HepG2 (cell line): ENCODE measurements around the gene TMEM95. TPM values are rescaled to one million over a fixed set of nuclear protein-coding genes. Genes with fewer than 3 reads are reported as not detected.

Source experiments
- DMAP1 ChIP-seq: IDR thresholded peaks from 2 replicates; pipeline ENCODE4 v1.6.1; 2016
- HNRNPL ChIP-seq: fragments of 200-400 bp; formaldehyde crosslinking; IDR thresholded peaks from 2 replicates; pipeline ENCODE4 v1.6.1; 2017; ENCODE audit warnings: mild to moderate bottlenecking, low read depth, low read length
- MAFK ChIP-seq, 2 experiments: IDR thresholded peaks in 1 of 2; conservative IDR thresholded peaks in 1 of 2; 2 replicates each; pipeline ENCODE4 v1.6.1; 2011; ENCODE audit warnings: improper control_type of control experiment in 2 of 2, low read length in 2 of 2
- ONECUT2 ChIP-seq: sonication (generic); formaldehyde crosslinking; IDR thresholded peaks from 2 replicates; pipeline ENCODE4 v1.4.0; 2020; ENCODE audit warnings: missing genetic modification reagents
- PCBP2 ChIP-seq: fragments of 200-400 bp; formaldehyde crosslinking; optimal IDR thresholded peaks from 2 replicates; pipeline ENCODE3; 2018; ENCODE audit warnings: low read length, low read depth; ENCODE audit not compliant: poor library complexity, severe bottlenecking
- RBFOX2 ChIP-seq: fragments of 200-400 bp; formaldehyde crosslinking; IDR thresholded peaks from 2 replicates; pipeline ENCODE4 v1.6.1; 2017; ENCODE audit warnings: low read depth, mild to moderate bottlenecking, low read length
- SIN3A ChIP-seq: IDR thresholded peaks from 2 replicates; pipeline ENCODE4 v1.6.1; 2011; ENCODE audit warnings: low read depth, mild to moderate bottlenecking, control low read depth, low read length, borderline replicate concordance
- SOX5 ChIP-seq: IDR thresholded peaks from 2 replicates; pipeline ENCODE4 v1.6.1; 2016; ENCODE audit warnings: borderline replicate concordance
- TARDBP ChIP-seq: sonication (generic); formaldehyde crosslinking; IDR thresholded peaks from 2 replicates; pipeline ENCODE4 v1.8.0; 2022; ENCODE audit warnings: mild to moderate bottlenecking, missing genetic modification reagents
- ZKSCAN1 ChIP-seq: fragments of 150-350 bp; IDR thresholded peaks from 2 replicates; pipeline ENCODE4 v1.6.1; 2014; ENCODE audit warnings: low read length
- ZNF543 ChIP-seq: sonication (generic); formaldehyde crosslinking; IDR thresholded peaks from 2 replicates; pipeline ENCODE4 v1.4.0; 2020; ENCODE audit warnings: mild to moderate bottlenecking, missing genetic modification reagents
- ZNF777 ChIP-seq: sonication (generic); formaldehyde crosslinking; IDR thresholded peaks from 2 replicates; pipeline ENCODE4 v1.4.0; 2020; ENCODE audit warnings: missing genetic modification reagents
- ZNF790 ChIP-seq: sonication (generic); formaldehyde crosslinking; IDR thresholded peaks from 2 replicates; pipeline ENCODE4 v1.8.0; 2022; ENCODE audit warnings: missing genetic modification reagents, mild to moderate bottlenecking, borderline replicate concordance
- polyA plus RNA-seq, 8 experiments: library from polyadenylated mRNA; depleted of rRNA in 3 of 8; stranded (reverse) in 7 of 8; unstranded in 1 of 8; fragments of >200 nt; fragmentation: Illumina TruSeq in 4 of 8; extraction: Trizol in 4 of 8; gene quantifications; 2 replicates each; pipeline versions ENCODE4 v1.2.1 to v1.2.3, GENCODE V29; 2011 to 2016; ENCODE audit warnings: low read depth in 4 of 8, missing spikeins in 1 of 8, mixed read lengths in 1 of 8; ENCODE audit not compliant: insufficient read depth in 1 of 8
- total RNA-seq, 5 experiments: library from RNA; depleted of rRNA; stranded (reverse); fragments of >200 nt; fragmentation: Illumina TruSeq; extraction: Trizol; gene quantifications; 2 replicates each; pipeline ENCODE4 v1.2.3, GENCODE V29; 2016; ENCODE audit warnings: low read depth in 1 of 5
- TF ChIP-seq, protein P1 (sequence below): sonication (generic); formaldehyde crosslinking; IDR thresholded peaks from 2 replicates; pipeline ENCODE4 v1.4.0; 2020; ENCODE audit warnings: missing genetic modification reagents, borderline replicate concordance
- TF ChIP-seq, protein P2 (sequence below): sonication (generic); formaldehyde crosslinking; IDR thresholded peaks from 2 replicates; pipeline ENCODE4 v1.8.1; 2022; ENCODE audit warnings: mild to moderate bottlenecking, missing genetic modification reagents
- TF ChIP-seq, protein P3 (sequence below): sonication (generic); formaldehyde crosslinking; IDR thresholded peaks from 2 replicates; pipeline ENCODE4 v1.5.0; 2020; ENCODE audit warnings: mild to moderate bottlenecking, missing genetic modification reagents
- TF ChIP-seq, protein P4 (sequence below): IDR thresholded peaks from 2 replicates; pipeline ENCODE4 v1.6.1; 2018; ENCODE audit warnings: missing genetic modification reagents, mild to moderate bottlenecking, missing compliant biosample characterization
- TF ChIP-seq, protein P5 (sequence below): sonication (generic); formaldehyde crosslinking; IDR thresholded peaks from 2 replicates; pipeline ENCODE4 v1.5.1; 2020; ENCODE audit warnings: mild to moderate bottlenecking, missing genetic modification reagents, moderate library complexity

The TMEM95 gene
- total and polyA plus RNA-seq, 2 of the 13 experiments (the other 11 are each of a cell fraction or from before 2014, with no cell fraction given), result not detected

DNA sequence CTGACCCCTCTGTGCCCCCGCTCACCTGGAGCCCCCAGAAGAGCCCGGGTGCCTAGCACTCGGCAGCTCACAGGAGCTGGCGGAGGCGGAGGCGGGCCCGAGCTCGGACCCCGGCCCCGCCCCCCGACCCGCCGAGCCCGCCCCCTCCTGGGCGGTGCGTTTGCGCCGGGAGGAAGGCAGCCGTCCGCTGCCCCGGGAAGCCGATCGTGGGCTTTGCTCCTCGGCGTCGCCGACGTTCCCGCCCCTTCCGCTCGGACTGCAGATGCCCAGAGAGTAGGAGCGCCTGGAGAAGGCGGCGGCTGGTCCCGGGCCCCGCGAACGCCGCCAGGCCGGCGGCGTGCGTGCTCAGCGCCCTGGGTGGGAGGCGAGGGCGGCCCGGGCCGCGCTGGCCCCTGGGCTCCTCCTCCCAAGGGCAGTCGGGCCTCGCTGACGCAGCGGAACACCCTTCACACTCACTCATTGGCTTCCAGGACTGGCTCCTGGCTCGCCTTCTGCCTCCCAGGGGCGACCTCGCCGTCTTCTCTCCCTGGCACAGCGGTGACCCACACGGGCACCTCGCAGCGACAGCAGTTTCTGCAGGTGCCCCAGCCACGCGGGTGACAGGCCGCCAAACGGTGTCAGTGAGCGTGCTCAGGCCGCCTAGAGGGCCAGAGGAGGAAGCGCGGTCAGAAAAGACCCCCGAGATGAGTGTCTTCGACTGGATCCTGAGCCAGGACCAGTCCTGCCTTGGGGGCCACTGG, 39.7 kb downstream of the TMEM95 start, which contains the start of gene PLSCR3 (continued):
- TF ChIP-seq, protein P1, sequence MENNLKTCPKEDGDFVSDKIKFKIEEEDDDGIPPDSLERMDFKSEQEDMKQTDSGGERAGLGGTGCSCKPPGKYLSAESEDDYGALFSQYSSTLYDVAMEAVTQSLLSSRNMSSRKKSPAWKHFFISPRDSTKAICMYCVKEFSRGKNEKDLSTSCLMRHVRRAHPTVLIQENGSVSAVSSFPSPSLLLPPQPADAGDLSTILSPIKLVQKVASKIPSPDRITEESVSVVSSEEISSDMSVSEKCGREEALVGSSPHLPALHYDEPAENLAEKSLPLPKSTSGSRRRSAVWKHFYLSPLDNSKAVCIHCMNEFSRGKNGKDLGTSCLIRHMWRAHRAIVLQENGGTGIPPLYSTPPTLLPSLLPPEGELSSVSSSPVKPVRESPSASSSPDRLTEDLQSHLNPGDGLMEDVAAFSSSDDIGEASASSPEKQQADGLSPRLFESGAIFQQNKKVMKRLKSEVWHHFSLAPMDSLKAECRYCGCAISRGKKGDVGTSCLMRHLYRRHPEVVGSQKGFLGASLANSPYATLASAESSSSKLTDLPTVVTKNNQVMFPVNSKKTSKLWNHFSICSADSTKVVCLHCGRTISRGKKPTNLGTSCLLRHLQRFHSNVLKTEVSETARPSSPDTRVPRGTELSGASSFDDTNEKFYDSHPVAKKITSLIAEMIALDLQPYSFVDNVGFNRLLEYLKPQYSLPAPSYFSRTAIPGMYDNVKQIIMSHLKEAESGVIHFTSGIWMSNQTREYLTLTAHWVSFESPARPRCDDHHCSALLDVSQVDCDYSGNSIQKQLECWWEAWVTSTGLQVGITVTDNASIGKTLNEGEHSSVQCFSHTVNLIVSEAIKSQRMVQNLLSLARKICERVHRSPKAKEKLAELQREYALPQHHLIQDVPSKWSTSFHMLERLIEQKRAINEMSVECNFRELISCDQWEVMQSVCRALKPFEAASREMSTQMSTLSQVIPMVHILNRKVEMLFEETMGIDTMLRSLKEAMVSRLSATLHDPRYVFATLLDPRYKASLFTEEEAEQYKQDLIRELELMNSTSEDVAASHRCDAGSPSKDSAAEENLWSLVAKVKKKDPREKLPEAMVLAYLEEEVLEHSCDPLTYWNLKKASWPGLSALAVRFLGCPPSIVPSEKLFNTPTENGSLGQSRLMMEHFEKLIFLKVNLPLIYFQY (CRISPR knock-in tag), result 0 out of 2 replicates have a peak, but pooled peaks have one; percentile 39
- 0 out of 2 replicates have a peak, but pooled peaks have one; percentile 22 for TF ChIP-seq SIN3A
- TF ChIP-seq, protein P2, sequence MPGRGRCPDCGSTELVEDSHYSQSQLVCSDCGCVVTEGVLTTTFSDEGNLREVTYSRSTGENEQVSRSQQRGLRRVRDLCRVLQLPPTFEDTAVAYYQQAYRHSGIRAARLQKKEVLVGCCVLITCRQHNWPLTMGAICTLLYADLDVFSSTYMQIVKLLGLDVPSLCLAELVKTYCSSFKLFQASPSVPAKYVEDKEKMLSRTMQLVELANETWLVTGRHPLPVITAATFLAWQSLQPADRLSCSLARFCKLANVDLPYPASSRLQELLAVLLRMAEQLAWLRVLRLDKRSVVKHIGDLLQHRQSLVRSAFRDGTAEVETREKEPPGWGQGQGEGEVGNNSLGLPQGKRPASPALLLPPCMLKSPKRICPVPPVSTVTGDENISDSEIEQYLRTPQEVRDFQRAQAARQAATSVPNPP (CRISPR knock-in tag), result peak; percentile 65; the same call in 1 of the 2 replicates
- TF ChIP-seq DMAP1 (CRISPR knock-in tag), result peak; percentile 64; the same call in 1 of the 2 replicates
- 0 out of 2 replicates have a peak, but pooled peaks have one; percentile 13 for TF ChIP-seq ZNF543 (CRISPR knock-in tag)
- TF ChIP-seq PCBP2, result no peak
- peak; percentile 24; the same call in 1 of the 2 replicates for TF ChIP-seq ZNF777 (CRISPR knock-in tag)
- TF ChIP-seq ZNF790 (CRISPR knock-in tag), result peak; percentile 86; the same call in 1 of the 2 replicates
- peak; percentile 92 for TF ChIP-seq RBFOX2
- TF ChIP-seq, protein P3, sequence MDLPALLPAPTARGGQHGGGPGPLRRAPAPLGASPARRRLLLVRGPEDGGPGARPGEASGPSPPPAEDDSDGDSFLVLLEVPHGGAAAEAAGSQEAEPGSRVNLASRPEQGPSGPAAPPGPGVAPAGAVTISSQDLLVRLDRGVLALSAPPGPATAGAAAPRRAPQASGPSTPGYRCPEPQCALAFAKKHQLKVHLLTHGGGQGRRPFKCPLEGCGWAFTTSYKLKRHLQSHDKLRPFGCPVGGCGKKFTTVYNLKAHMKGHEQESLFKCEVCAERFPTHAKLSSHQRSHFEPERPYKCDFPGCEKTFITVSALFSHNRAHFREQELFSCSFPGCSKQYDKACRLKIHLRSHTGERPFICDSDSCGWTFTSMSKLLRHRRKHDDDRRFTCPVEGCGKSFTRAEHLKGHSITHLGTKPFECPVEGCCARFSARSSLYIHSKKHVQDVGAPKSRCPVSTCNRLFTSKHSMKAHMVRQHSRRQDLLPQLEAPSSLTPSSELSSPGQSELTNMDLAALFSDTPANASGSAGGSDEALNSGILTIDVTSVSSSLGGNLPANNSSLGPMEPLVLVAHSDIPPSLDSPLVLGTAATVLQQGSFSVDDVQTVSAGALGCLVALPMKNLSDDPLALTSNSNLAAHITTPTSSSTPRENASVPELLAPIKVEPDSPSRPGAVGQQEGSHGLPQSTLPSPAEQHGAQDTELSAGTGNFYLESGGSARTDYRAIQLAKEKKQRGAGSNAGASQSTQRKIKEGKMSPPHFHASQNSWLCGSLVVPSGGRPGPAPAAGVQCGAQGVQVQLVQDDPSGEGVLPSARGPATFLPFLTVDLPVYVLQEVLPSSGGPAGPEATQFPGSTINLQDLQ, result peak; percentile 67; the same call in 1 of the 2 replicates
- TF ChIP-seq TARDBP (CRISPR knock-in tag), result 0 out of 2 replicates have a peak, but pooled peaks have one; percentile 33
- TF ChIP-seq HNRNPL, result peak; percentile 95
- TF ChIP-seq, protein P4, sequence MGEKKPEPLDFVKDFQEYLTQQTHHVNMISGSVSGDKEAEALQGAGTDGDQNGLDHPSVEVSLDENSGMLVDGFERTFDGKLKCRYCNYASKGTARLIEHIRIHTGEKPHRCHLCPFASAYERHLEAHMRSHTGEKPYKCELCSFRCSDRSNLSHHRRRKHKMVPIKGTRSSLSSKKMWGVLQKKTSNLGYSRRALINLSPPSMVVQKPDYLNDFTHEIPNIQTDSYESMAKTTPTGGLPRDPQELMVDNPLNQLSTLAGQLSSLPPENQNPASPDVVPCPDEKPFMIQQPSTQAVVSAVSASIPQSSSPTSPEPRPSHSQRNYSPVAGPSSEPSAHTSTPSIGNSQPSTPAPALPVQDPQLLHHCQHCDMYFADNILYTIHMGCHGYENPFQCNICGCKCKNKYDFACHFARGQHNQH, result peak; percentile 74; the same call in 1 of the 2 replicates
- peak in 1 of 2 experiments; percentile 27; a peak in 2 of 4 replicates for TF ChIP-seq MAFK (conservative IDR thresholded peaks at IDR 0.05 in 1 of 2, IDR thresholded peaks at IDR 0.05 in 1 of 2; ENCODE audit: low read length in 2 of 2)
- TF ChIP-seq SOX5 (CRISPR knock-in tag), result peak; percentile 48; the same call in 1 of the 2 replicates
- no peak for TF ChIP-seq ZKSCAN1
- TF ChIP-seq, protein P5, sequence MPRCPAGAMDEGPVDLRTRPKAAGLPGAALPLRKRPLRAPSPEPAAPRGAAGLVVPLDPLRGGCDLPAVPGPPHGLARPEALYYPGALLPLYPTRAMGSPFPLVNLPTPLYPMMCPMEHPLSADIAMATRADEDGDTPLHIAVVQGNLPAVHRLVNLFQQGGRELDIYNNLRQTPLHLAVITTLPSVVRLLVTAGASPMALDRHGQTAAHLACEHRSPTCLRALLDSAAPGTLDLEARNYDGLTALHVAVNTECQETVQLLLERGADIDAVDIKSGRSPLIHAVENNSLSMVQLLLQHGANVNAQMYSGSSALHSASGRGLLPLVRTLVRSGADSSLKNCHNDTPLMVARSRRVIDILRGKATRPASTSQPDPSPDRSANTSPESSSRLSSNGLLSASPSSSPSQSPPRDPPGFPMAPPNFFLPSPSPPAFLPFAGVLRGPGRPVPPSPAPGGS, result peak; percentile 59; the same call in 1 of the 2 replicates
- TF ChIP-seq ONECUT2 (CRISPR knock-in tag), result no peak
